Measurements from ENCODE around the gene HSPB7. TPM values are rescaled to one million over a fixed set of nuclear protein-coding genes. Genes with fewer than 3 reads are reported as not detected.

The HSPB7 gene
- total RNA-seq, 1 experiment from 2014 or later, result 0.11 TPM

DNA sequence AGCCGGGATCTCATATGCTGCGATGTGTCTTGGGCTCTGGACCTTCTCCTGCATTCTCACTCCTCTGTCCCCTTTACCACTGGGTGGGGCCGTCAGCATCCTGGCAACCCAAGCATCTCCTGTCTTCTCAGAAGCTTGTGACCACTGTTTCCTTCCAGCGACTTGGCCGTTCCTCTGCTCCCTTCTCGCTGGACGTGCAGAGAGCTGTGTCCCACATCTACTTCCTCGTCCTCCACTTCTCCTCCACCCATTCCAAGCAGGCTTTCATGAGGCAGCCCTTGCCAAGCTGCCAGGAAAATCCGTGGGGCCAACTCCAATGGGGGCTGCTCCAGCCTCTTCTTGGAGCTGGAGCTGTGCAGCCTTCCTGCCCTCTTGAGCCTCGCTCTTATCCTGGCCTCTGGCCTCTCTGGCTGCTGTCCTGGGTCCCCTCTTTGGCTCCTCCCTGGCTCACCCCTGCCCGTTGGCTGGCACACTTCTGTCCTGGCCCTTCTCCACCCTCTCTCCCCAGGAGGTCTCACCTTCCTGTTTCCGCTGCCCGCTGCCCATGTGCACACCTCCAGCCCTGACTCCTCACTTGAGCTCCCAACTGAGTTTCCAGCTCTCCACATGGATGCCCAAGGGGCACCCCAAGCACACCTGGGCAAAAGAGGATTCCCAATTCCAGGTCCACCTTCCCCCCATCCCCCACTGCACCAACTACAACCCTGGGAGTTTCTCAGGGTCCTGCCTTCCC, 46.9 kb upstream of the HSPB7 start (continued):
- TF ChIP-seq, protein P1, sequence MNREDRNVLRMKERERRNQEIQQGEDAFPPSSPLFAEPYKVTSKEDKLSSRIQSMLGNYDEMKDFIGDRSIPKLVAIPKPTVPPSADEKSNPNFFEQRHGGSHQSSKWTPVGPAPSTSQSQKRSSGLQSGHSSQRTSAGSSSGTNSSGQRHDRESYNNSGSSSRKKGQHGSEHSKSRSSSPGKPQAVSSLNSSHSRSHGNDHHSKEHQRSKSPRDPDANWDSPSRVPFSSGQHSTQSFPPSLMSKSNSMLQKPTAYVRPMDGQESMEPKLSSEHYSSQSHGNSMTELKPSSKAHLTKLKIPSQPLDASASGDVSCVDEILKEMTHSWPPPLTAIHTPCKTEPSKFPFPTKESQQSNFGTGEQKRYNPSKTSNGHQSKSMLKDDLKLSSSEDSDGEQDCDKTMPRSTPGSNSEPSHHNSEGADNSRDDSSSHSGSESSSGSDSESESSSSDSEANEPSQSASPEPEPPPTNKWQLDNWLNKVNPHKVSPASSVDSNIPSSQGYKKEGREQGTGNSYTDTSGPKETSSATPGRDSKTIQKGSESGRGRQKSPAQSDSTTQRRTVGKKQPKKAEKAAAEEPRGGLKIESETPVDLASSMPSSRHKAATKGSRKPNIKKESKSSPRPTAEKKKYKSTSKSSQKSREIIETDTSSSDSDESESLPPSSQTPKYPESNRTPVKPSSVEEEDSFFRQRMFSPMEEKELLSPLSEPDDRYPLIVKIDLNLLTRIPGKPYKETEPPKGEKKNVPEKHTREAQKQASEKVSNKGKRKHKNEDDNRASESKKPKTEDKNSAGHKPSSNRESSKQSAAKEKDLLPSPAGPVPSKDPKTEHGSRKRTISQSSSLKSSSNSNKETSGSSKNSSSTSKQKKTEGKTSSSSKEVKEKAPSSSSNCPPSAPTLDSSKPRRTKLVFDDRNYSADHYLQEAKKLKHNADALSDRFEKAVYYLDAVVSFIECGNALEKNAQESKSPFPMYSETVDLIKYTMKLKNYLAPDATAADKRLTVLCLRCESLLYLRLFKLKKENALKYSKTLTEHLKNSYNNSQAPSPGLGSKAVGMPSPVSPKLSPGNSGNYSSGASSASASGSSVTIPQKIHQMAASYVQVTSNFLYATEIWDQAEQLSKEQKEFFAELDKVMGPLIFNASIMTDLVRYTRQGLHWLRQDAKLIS (CRISPR knock-in tag; IDR thresholded peaks at IDR 0.05; ENCODE audit: borderline replicate concordance), result no peak
- TF ChIP-seq GTF2I (CRISPR knock-in tag; conservative IDR thresholded peaks at IDR 0.05) (no peak), ZBTB43 (CRISPR knock-in tag; IDR thresholded peaks at IDR 0.05) (no peak), GABPB1 (CRISPR knock-in tag; IDR thresholded peaks at IDR 0.05) (no peak), SP1 (CRISPR knock-in tag; conservative IDR thresholded peaks at IDR 0.05) (no peak), SOX15 (CRISPR knock-in tag; IDR thresholded peaks at IDR 0.05) (no peak), ATF1 (CRISPR knock-in tag; IDR thresholded peaks at IDR 0.05) (no peak), ATF3 (CRISPR knock-in tag; conservative IDR thresholded peaks at IDR 0.05) (no peak), USF1 (CRISPR knock-in tag; IDR thresholded peaks at IDR 0.05) (no peak)
- TF ChIP-seq, protein P2, sequence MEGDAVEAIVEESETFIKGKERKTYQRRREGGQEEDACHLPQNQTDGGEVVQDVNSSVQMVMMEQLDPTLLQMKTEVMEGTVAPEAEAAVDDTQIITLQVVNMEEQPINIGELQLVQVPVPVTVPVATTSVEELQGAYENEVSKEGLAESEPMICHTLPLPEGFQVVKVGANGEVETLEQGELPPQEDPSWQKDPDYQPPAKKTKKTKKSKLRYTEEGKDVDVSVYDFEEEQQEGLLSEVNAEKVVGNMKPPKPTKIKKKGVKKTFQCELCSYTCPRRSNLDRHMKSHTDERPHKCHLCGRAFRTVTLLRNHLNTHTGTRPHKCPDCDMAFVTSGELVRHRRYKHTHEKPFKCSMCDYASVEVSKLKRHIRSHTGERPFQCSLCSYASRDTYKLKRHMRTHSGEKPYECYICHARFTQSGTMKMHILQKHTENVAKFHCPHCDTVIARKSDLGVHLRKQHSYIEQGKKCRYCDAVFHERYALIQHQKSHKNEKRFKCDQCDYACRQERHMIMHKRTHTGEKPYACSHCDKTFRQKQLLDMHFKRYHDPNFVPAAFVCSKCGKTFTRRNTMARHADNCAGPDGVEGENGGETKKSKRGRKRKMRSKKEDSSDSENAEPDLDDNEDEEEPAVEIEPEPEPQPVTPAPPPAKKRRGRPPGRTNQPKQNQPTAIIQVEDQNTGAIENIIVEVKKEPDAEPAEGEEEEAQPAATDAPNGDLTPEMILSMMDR (IDR thresholded peaks at IDR 0.05), result no peak
- TF ChIP-seq, protein P3, sequence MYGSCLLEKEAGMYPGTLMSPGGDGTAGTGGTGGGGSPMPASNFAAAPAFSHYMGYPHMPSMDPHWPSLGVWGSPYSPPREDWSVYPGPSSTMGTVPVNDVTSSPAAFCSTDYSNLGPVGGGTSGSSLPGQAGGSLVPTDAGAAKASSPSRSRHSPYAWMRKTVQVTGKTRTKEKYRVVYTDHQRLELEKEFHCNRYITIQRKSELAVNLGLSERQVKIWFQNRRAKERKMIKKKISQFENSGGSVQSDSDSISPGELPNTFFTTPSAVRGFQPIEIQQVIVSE (CRISPR knock-in tag; IDR thresholded peaks at IDR 0.05; ENCODE audit: borderline replicate concordance), result no peak

- DNase-seq (ENCODE audit: low spot score), result no peak
- Mint-ChIP-seq H3K9me3 (no peaks in the 10 kb centered on the region), H3K27ac (no peak overlapping the region), H3K4me1 (peaks cover 33% of the 10 kb centered on the region), H3K27me3 (ENCODE audit: low read depth) (no peaks in the 10 kb centered on the region; the same call in 1 of the 2 replicates), H3K36me3 (no peaks in the 10 kb centered on the region), H3K4me3 (no peak overlapping the region)
- ChIA-PET CTCF (interaction anchor here (0.7 to 1.8 kb wide), 6 partner anchors 8 to 272 kb away, joined by 3 to 9 read pairs (median 4); partner anchors contain the start of gene FAM131C), POLR2A (no interaction called here)
- ATAC-seq, result no peak
- TF ChIP-seq OVOL2 (CRISPR knock-in tag; IDR thresholded peaks at IDR 0.05; ENCODE audit: borderline replicate concordance) (no peak), NR2C2 (CRISPR knock-in tag; IDR thresholded peaks at IDR 0.05) (no peak), ERG (CRISPR knock-in tag; IDR thresholded peaks at IDR 0.05) (no peak), ZBTB43 (CRISPR knock-in tag; IDR thresholded peaks at IDR 0.05) (no peak)
- TF ChIP-seq, protein P4, sequence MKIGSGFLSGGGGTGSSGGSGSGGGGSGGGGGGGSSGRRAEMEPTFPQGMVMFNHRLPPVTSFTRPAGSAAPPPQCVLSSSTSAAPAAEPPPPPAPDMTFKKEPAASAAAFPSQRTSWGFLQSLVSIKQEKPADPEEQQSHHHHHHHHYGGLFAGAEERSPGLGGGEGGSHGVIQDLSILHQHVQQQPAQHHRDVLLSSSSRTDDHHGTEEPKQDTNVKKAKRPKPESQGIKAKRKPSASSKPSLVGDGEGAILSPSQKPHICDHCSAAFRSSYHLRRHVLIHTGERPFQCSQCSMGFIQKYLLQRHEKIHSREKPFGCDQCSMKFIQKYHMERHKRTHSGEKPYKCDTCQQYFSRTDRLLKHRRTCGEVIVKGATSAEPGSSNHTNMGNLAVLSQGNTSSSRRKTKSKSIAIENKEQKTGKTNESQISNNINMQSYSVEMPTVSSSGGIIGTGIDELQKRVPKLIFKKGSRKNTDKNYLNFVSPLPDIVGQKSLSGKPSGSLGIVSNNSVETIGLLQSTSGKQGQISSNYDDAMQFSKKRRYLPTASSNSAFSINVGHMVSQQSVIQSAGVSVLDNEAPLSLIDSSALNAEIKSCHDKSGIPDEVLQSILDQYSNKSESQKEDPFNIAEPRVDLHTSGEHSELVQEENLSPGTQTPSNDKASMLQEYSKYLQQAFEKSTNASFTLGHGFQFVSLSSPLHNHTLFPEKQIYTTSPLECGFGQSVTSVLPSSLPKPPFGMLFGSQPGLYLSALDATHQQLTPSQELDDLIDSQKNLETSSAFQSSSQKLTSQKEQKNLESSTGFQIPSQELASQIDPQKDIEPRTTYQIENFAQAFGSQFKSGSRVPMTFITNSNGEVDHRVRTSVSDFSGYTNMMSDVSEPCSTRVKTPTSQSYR (CRISPR knock-in tag; IDR thresholded peaks at IDR 0.05), result no peak
These were observed 46.1 kb upstream of the HSPB7 start for GRCh38 chr1:16063921-16064320.

All from WTC11 (cell line).